ENCODE data around the gene MT1M. TPM values are rescaled to one million over a fixed set of nuclear protein-coding genes. Genes with fewer than 3 reads are reported as not detected.

Gene MT1M
- total RNA-seq, 2 donors from 2014 or later: not detected

- H3K9me3 Mint-ChIP-seq: no peaks in the 10 kb centered on the region
- ATAC-seq (no peak), DNase-seq (ENCODE audit: low spot score in 2 of 2) (no peak)
- H3K36me3 Mint-ChIP-seq: peaks cover 5 to 19% of the 10 kb centered on the region in 2 donors
- H3K27ac Mint-ChIP-seq: no peak overlapping the region
Observed at GRCh38 chr16:56634715-56635440, 2.4 kb downstream of the MT1M start.

DNA sequence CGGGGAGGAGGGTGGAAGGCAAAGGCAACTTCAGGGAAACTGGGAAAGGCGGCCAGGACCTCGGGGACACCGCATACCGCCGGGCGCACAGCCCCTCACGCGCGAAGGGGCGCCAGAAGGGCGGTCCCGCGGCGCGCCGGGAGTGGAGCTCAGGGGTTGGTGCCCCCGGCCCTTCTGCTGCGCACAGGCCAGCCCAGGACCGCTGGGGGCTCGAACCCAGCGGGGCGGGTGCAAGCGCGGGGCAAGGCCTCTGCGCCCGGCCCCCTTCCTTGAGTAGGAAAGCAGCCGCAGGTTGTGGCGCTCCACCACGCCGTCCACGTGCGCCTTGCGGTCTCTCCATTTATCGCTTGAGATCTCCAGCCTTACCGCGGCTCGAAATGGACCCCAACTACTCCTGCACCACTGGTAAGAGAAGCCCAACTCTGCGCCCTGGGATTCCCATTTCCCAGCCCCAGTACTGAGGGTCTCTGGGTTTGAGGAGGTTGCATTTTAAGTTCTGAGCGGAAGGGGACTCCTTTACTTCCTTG lies 3.0 kb downstream of the MT1M start:
- no peak for ATAC-seq
- H3K36me3 Mint-ChIP-seq: peaks cover 5 to 19% of the 10 kb centered on the region in 2 donors
- H3K27ac Mint-ChIP-seq: no peak overlapping the region
- H3K9me3 Mint-ChIP-seq: no peaks in the 10 kb centered on the region
- DNase-seq (ENCODE audit: low spot score in 2 of 2): no peak

- H3K27ac Mint-ChIP-seq: no peak overlapping the region
- DNase-seq (ENCODE audit: low spot score in 2 of 2): no peak
- no peak for ATAC-seq
- H3K9me3 Mint-ChIP-seq: no peaks in the 10 kb centered on the region
- peaks cover 5 to 19% of the 10 kb centered on the region in 2 donors for H3K36me3 Mint-ChIP-seq
Observed at GRCh38 chr16:56636616-56637413, 4.4 kb downstream of the MT1M start.

- H3K27ac Mint-ChIP-seq: no peak within 1 kb of the TSS
- no peak for DNase-seq (ENCODE audit: low spot score in 2 of 2)
- H3K9me3 Mint-ChIP-seq: no peaks in the 10 kb centered on the region
- ATAC-seq: peak; percentile 48 to 72
- H3K36me3 Mint-ChIP-seq: peaks cover 5 to 19% of the 10 kb centered on the region in 2 donors
Observed at GRCh38 chr16:56637814-56638750, 5.6 kb downstream of the MT1M start, which contains the start of gene MT1A. Gene MT1A (plus strand): TSS chr16:56638666. CDS start chr16:56638739, 73 bp downstream.

- ATAC-seq (no peak), DNase-seq (ENCODE audit: low spot score in 2 of 2) (no peak)
- H3K27ac Mint-ChIP-seq: no peak overlapping the region
- H3K36me3 Mint-ChIP-seq: peaks cover 5 to 13% of the 10 kb centered on the region in 2 donors
- no peaks in the 10 kb centered on the region for H3K9me3 Mint-ChIP-seq
Observed at GRCh38 chr16:56639045-56639444, 6.6 kb downstream of the MT1M start.

DNA sequence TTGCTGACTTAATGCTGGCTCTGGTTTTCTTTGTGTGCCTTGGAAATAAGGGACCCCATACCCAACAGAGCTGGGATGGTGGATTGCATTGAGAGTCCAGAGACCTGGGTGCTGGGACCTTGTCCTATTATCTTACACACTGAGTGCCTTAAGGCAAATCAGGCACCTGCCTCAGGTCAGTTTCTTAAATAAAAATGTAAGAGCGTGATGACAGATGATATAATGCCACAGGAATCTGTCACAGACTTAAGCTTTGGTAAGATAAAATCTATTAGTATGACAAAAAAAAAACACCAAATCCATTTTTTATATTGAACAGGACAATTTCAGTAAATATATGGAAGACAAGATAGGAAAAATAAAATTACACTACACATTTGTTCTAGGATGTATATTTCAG lies 7.6 kb downstream of the MT1M start:
- no peak for DNase-seq (ENCODE audit: low spot score in 2 of 2)
- Mint-ChIP-seq H3K27ac (no peak overlapping the region), H3K9me3 (no peaks in the 10 kb centered on the region), H3K36me3 (peaks cover under 1 to 7% of the 10 kb centered on the region in 2 donors)
- ATAC-seq: no peak

GRCh38 chr16:56641166-56641565 lies 8.7 kb downstream of the MT1M start:
- Mint-ChIP-seq H3K9me3 (no peaks in the 10 kb centered on the region), H3K27ac (no peak overlapping the region), H3K36me3 (peaks cover 0 to 5% of the 10 kb centered on the region in 2 donors)
- ATAC-seq (no peak), DNase-seq (ENCODE audit: low spot score in 2 of 2) (no peak)

- no peaks in the 10 kb centered on the region for H3K9me3 Mint-ChIP-seq
- ATAC-seq (peak; percentile 100), DNase-seq (ENCODE audit: low spot score in 2 of 2) (peak; percentile 65 to 79)
- no peaks in the 10 kb centered on the region for H3K36me3 Mint-ChIP-seq
- peak overlapping the region in 1 of 2 donors; percentile 55 for H3K27ac Mint-ChIP-seq
Observed at GRCh38 chr16:56643080-56643778, 10.8 kb downstream of the MT1M start.

DNA sequence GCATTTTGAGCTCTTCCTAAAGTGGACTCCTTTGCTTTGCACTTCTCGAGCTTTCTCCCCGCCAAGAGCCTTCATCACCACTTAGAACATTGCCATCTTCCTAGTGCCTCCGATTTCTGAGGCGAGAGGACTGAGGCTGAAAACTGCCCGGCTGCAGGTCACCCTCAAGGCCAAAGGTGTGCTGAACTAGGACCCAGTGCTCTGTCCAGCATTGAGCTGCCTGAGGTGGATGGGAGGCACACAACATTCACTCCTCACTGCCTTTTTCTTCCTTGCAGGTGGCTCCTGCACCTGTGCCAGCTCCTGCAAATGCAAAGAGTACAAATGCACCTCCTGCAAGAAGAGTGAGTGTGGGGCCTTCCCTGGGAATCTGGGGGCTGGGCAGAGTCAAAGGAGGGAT lies 11.4 kb downstream of the MT1M start:
- H3K36me3 Mint-ChIP-seq: no peaks in the 10 kb centered on the region
- H3K27ac Mint-ChIP-seq: peak overlapping the region in 1 of 2 donors; percentile 82
- no peak for ATAC-seq

DNA sequence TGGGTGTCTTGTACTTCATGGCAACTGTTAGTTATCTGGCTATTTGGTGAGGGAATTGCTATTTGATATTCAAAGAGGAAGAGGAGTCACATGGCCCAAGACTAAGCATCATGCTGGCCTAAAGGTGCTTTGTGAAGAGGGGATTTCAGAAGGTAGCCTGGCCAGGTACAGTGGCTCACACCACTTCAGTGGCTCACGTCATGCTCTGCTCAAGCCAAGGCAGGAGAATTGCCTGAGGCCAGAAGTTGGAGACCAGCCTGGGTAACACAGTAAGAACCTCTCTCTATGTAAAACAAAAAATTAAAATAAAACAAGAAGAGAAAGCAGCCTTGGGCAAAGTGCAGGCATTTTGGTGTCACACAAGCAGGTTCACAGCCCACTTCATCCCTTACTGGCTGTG lies 12.9 kb downstream of the MT1M start:
- Mint-ChIP-seq H3K9me3 (no peaks in the 10 kb centered on the region), H3K27ac (no peak overlapping the region), H3K36me3 (no peaks in the 10 kb centered on the region)
- ATAC-seq: no peak
- DNase-seq (ENCODE audit: low spot score in 2 of 2): no peak

More for the DNA sequence above, 11.4 kb downstream of the MT1M start:
- no peak for DNase-seq (ENCODE audit: low spot score in 2 of 2)
- no peaks in the 10 kb centered on the region for H3K9me3 Mint-ChIP-seq

GRCh38 chr16:56645838-56646237 lies 13.4 kb downstream of the MT1M start:
- DNase-seq (ENCODE audit: low spot score in 2 of 2) (no peak), ATAC-seq (no peak)
- H3K36me3 Mint-ChIP-seq: no peaks in the 10 kb centered on the region
- H3K9me3 Mint-ChIP-seq: no peaks in the 10 kb centered on the region
- no peak overlapping the region for H3K27ac Mint-ChIP-seq

GRCh38 chr16:56647641-56648431 lies 15.4 kb downstream of the MT1M start:
- DNase-seq (ENCODE audit: low spot score in 2 of 2) (no peak), ATAC-seq (no peak)
- no peaks in the 10 kb centered on the region for H3K9me3 Mint-ChIP-seq
- H3K27ac Mint-ChIP-seq: no peak overlapping the region
- no peaks in the 10 kb centered on the region for H3K36me3 Mint-ChIP-seq

DNA sequence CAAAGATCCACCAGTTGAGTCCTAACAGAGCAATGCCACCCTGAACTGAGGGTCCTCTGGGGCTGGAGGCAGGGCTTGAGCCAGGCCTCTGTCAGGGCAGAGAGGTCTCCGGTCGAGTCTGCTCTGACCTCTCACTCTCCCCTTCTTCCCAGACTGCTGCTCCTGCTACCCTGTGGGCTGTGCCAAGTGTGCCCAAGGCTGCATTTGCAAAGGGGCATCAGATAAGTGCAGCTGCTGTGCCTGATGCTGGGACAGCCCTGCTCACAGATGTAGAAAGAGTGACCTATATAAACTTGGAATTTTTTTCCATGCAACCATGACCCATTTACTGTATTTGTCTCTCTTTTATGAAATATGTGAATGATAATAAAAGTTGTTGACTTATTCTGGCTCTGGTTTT lies 16.8 kb downstream of the MT1M start:
- Mint-ChIP-seq H3K36me3 (no peaks in the 10 kb centered on the region), H3K27ac (no peak overlapping the region), H3K9me3 (no peaks in the 10 kb centered on the region)
- ATAC-seq (no peak), DNase-seq (ENCODE audit: low spot score in 2 of 2) (no peak)

GRCh38 chr16:56649820-56650219 lies 17.4 kb downstream of the MT1M start:
- H3K27ac Mint-ChIP-seq: no peak overlapping the region
- DNase-seq (ENCODE audit: low spot score in 2 of 2) (no peak), ATAC-seq (no peak)
- no peaks in the 10 kb centered on the region for H3K36me3 Mint-ChIP-seq
- no peaks in the 10 kb centered on the region for H3K9me3 Mint-ChIP-seq

- no peak within 1 kb of the TSS for H3K27ac Mint-ChIP-seq
- no peaks in the 10 kb centered on the region for H3K9me3 Mint-ChIP-seq
- ATAC-seq (no peak), DNase-seq (ENCODE audit: low spot score in 2 of 2) (no peak)
- H3K36me3 Mint-ChIP-seq: no peaks in the 10 kb centered on the region
Observed at GRCh38 chr16:56651586-56651985, 19.1 kb downstream of the MT1M start, which contains the start of gene MT1B. Gene MT1B (plus strand): TSS chr16:56651886. CDS start chr16:56651954, 68 bp downstream.

Data from activated naive CD4-positive, alpha-beta T cell treated with anti-CD3 and anti-CD28 coated beads, Interleukin-2, amount 50 U/mL, for 72 hours (primary cell).